Measurements from ENCODE around the gene DPF3.
A peak's percentile ranks its signal among the peaks of the same experiment; 100 is the strongest.

DPF3 gene

DNA sequence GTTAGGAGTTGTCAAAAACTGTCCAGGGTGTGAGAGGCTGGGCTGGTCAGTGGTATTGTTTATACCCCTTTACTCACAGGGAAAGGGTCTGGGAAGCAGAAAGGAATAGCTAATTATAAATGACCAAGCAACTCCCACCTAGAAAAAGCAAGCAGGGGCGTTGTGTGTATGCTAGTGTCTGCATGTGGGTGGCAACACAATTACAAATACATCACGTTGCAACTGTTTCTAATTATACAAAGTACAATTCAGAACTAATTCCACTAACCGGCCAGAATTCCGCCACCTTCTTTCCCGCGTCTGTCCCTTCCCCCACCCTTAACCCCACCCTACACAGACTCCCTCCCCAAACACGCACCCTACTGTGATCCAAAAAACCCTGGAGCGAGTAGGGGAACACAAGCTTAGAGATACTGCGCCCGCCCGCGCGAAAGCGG is 2.2 kb downstream of the DPF3 start:
- TF ChIP-seq, protein P1, sequence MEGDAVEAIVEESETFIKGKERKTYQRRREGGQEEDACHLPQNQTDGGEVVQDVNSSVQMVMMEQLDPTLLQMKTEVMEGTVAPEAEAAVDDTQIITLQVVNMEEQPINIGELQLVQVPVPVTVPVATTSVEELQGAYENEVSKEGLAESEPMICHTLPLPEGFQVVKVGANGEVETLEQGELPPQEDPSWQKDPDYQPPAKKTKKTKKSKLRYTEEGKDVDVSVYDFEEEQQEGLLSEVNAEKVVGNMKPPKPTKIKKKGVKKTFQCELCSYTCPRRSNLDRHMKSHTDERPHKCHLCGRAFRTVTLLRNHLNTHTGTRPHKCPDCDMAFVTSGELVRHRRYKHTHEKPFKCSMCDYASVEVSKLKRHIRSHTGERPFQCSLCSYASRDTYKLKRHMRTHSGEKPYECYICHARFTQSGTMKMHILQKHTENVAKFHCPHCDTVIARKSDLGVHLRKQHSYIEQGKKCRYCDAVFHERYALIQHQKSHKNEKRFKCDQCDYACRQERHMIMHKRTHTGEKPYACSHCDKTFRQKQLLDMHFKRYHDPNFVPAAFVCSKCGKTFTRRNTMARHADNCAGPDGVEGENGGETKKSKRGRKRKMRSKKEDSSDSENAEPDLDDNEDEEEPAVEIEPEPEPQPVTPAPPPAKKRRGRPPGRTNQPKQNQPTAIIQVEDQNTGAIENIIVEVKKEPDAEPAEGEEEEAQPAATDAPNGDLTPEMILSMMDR (IDR thresholded peaks at IDR 0.05; ENCODE audit: insufficient read depth, low read depth, low read length, missing control alignments) = no peak

DNA sequence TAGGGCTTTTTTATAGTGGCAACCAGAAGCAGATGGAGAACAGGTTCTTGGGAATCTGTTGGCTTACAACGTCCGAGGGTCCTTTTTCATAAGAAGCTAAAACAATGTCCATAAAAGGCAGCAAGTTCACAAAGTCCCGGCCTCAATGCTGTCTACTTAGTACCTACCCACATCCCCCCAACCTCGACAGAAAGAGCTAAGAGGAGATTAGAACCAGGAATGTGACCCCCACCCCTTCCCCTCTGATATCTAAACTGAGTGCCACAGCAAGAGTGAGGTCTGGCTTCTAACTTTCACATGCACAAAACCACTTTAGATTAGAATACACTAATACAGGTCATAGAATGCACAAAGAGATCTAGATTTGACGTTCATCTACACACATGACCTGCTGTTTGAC is 4.5 kb downstream of the DPF3 start:
- H3K4me3 ChIP-seq (ENCODE audit: low read length) = no peak overlapping the region
- DNase-seq (ENCODE audit: low read depth) = no peak
- TF ChIP-seq, protein P1 (IDR thresholded peaks at IDR 0.05; ENCODE audit: insufficient read depth, low read depth, low read length, missing control alignments) = no peak

More for the DNA sequence above, 2.2 kb downstream of the DPF3 start:
- H3K4me3 ChIP-seq (ENCODE audit: low read length) = peak overlapping the region; percentile 71
- no peak for DNase-seq (ENCODE audit: low read depth)

DNA sequence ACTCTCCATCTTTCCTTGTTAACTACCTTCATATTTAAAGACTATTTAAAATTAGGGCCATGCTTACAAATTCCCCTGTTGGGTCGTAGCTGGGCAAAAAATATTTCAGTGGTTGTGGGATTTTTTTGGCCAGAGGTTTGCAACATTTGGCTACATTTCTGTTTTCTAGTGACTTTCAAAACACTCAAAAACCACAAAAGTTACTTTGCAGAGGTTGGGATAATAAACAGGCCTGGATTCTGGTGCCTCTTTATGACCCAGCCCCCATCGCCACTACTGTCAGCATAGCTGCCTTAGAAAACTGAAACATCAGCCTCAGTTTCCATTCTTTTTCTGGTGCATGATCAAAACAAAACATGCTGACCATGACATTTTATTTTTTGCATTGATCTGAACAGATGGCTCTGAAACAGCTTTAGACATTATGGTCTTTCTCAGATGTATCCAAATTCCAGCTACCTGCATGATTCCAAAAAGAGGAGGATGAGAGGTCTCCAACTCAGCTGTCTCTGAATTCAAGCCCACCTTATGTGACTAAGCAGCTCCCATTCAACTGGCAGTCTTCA is 5.2 kb downstream of the DPF3 start:
- TF ChIP-seq, protein P1 (IDR thresholded peaks at IDR 0.05; ENCODE audit: insufficient read depth, low read depth, low read length, missing control alignments) = no peak
- no peak for DNase-seq (ENCODE audit: low read depth)
- H3K4me3 ChIP-seq (ENCODE audit: low read length) = no peak overlapping the region

- H3K4me3 ChIP-seq (ENCODE audit: low read length) = no peak overlapping the region
- DNase-seq (ENCODE audit: low read depth) = no peak
- TF ChIP-seq, protein P1 (IDR thresholded peaks at IDR 0.05; ENCODE audit: insufficient read depth, low read depth, low read length, missing control alignments) = no peak
These were observed 5.7 kb downstream of the DPF3 start for GRCh38 chr14:72888192-72888591.

GRCh38 chr14:72887514-72887913 is 6.4 kb downstream of the DPF3 start:
- H3K4me3 ChIP-seq (ENCODE audit: low read length) = no peak overlapping the region
- TF ChIP-seq, protein P1 (IDR thresholded peaks at IDR 0.05; ENCODE audit: insufficient read depth, low read depth, low read length, missing control alignments) = no peak
- no peak for DNase-seq (ENCODE audit: low read depth)

DNA sequence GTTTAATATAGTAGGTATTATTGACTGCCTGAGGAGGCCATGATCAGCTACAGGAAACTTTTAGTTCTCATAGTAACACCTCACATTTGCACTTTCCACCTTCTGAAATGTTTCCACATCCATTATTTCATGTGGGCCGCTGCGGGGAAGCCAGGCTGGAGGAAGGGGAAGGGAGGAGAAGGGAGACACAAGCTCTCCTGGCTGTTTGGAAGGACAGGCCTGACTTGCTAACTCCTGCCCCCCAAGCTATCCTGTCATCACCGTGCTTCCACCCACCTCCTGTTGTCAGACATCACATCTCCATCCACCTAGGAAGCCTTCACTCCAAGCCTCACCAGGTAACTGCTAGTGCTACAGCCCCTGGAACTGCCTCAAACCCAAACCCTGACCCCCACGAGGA is 9.5 kb downstream of the DPF3 start:
- TF ChIP-seq, protein P1 (IDR thresholded peaks at IDR 0.05; ENCODE audit: insufficient read depth, low read depth, low read length, missing control alignments) = no peak
- DNase-seq (ENCODE audit: low read depth) = peak; percentile 30
- H3K4me3 ChIP-seq (ENCODE audit: low read length) = no peak overlapping the region

DNA sequence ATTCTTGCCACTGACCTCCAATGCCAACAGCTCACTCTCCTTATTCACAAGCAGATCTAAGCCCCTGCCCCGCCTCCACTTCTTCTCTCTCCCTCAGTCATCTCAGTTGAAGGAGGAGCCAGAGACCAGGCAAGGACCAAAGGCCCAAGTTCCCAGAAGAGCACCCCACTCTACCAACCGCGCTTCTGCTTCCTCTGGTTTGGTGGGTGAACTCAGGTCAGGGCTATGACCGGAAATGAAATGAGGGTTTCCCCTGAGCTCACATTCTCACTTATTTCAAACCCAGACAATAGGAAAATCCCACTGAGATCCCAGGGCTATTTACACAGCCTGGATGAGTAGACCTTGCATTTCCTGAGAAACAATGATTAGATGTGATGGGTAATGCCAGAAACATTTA is 9.9 kb downstream of the DPF3 start:
- TF ChIP-seq, protein P1 (IDR thresholded peaks at IDR 0.05; ENCODE audit: insufficient read depth, low read depth, low read length, missing control alignments) = no peak
- DNase-seq (ENCODE audit: low read depth) = peak; percentile 76
- no peak overlapping the region for H3K4me3 ChIP-seq (ENCODE audit: low read length)
